K562 (cell line): ENCODE data around the gene GDAP2. TPM values are rescaled to one million over a fixed set of nuclear protein-coding genes. Genes with fewer than 3 reads are reported as not detected.

Source experiments
- ATAC-seq: fragments of 200-7000 bp; cut with Tn5 transposase; 3 replicates; pipeline ENCODE4 v1.9.1; 2020; ENCODE audit warnings: moderate library complexity
- BruUV-seq: library from RNA; stranded (reverse); fragments of 400-500 nt; replicated peaks from 2 replicates; lab custom pipeline; 2021; lab: Mats Ljungman, UMichigan
- CTCF ChIA-PET: fragments of 300-600 bp; formaldehyde crosslinking; extraction: SDS; loops from one replicate; lab custom pipeline; 2021; ENCODE audit warnings: low intra/inter-chr PET ratio; lab: Yijun Ruan, JAX
- POLR2A ChIA-PET: fragments of 300-600, 350-650 bp; sonication (Branson Sonifier 250); formaldehyde crosslinking; extraction: SDS; loops from one replicate; lab custom pipeline; 2021; ENCODE audit warnings: antibody characterized with exemption, inconsistent platforms; lab: Yijun Ruan, JAX
- DNase-seq, 4 experiments: peaks; one replicate each; pipeline versions ENCODE4 v3.0.0 to v3.0.0-alpha.2; 2011 to 2018; ENCODE audit warnings: low spot score in 3 of 4, mixed read lengths in 3 of 4; ENCODE audit errors: extremely low read depth in 1 of 4
- FAIRE-seq: peaks from 2 replicates; lab custom pipeline; 2011; peaks lifted over from hg19 to GRCh38; lab: Jason Lieb, UNC
- H2AFZ ChIP-seq: 2 replicates; pipeline ENCODE4 v1.6.0; 2011; ENCODE audit warnings: low read depth, low read length, control low read depth, inconsistent platforms
- H3K27ac ChIP-seq: fragments of 200-600 bp; 3 replicates; pipeline ENCODE4 v1.8.0; 2011; ENCODE audit warnings: low read depth, mild to moderate bottlenecking, control low read depth, inconsistent platforms, low read length, moderate library complexity, mixed read lengths; ENCODE audit errors: extremely low read depth
- H3K27me3 ChIP-seq, 2 experiments: fragments of 300-600 bp in 1 of 2; 2 replicates in 1 of 2; 3 replicates in 1 of 2; pipeline versions ENCODE4 v1.6.0 to v1.8.0; 2011; ENCODE audit warnings: inconsistent platforms in 2 of 2, low read length in 2 of 2, mild to moderate bottlenecking in 1 of 2, mixed read lengths in 1 of 2, moderate library complexity in 1 of 2; ENCODE audit not compliant: control insufficient read depth in 2 of 2, insufficient read depth in 2 of 2
- H3K36me3 ChIP-seq: fragments of 300-600 bp; 3 replicates; pipeline ENCODE4 v1.8.0; 2011; ENCODE audit warnings: mild to moderate bottlenecking, low read length, inconsistent platforms; ENCODE audit not compliant: control insufficient read depth, insufficient read depth
- H3K4me1 ChIP-seq, 2 experiments: fragments of 200-600 bp in 1 of 2; replicated peaks in 1 of 2; 2 replicates in 1 of 2; 3 replicates in 1 of 2; pipeline versions ENCODE4 v1.5.1 to v1.8.0; 2011; ENCODE audit warnings: inconsistent platforms in 2 of 2, low read length in 2 of 2, mild to moderate bottlenecking in 1 of 2, mixed read lengths in 1 of 2, moderate library complexity in 1 of 2; ENCODE audit not compliant: control insufficient read depth in 2 of 2, insufficient read depth in 2 of 2
- H3K4me2 ChIP-seq: 2 replicates; pipeline ENCODE4 v1.6.1; 2011; ENCODE audit warnings: low read length, control low read depth, inconsistent platforms, mixed read lengths; ENCODE audit not compliant: insufficient read depth
- H3K4me3 ChIP-seq: fragments of 200-600 bp; sonication (generic), shearing (Covaris generic); 2 replicates; pipeline ENCODE4 v1.5.1; 2016; ENCODE audit warnings: control low read depth, inconsistent platforms
- H3K79me2 ChIP-seq: fragments of 200-600 bp; 3 replicates; pipeline ENCODE4 v1.8.0; 2011; ENCODE audit warnings: low read length, inconsistent platforms; ENCODE audit not compliant: control insufficient read depth, insufficient read depth
- H3K9ac ChIP-seq, 2 experiments: 2 replicates each; pipeline versions ENCODE4 v1.6.0 to v1.6.1; 2011; ENCODE audit warnings: low read depth in 2 of 2, low read length in 2 of 2, control low read depth in 1 of 2, inconsistent platforms in 1 of 2, mild to moderate bottlenecking in 1 of 2, mixed read lengths in 1 of 2; ENCODE audit not compliant: insufficient read depth in 1 of 2
- H3K9me1 ChIP-seq: one replicate; pipeline ENCODE4 v1.6.0; 2011; ENCODE audit warnings: inconsistent platforms, mild to moderate bottlenecking, low read length, moderate library complexity; ENCODE audit not compliant: control insufficient read depth, insufficient read depth
- H3K9me3 ChIP-seq: replicated peaks from 2 replicates; pipeline ENCODE4 v1.5.1; 2011; ENCODE audit warnings: low read depth, low read length, inconsistent platforms; ENCODE audit not compliant: control insufficient read depth, insufficient read depth
- H4K20me1 ChIP-seq: replicated peaks from 2 replicates; pipeline ENCODE4 v1.6.1; 2011; ENCODE audit warnings: low read length, inconsistent platforms, mixed read lengths; ENCODE audit not compliant: control insufficient read depth, insufficient read depth
- CBX5 ChIP-seq: IDR thresholded peaks from 2 replicates; pipeline ENCODE4 v1.6.1; 2014; ENCODE audit warnings: low read depth, borderline replicate concordance
- CEBPB ChIP-seq: fragments of 450-650 bp; IDR thresholded peaks from 2 replicates; pipeline ENCODE4 v1.6.1; 2016; ENCODE audit warnings: missing genetic modification characterization, missing compliant biosample characterization
- CTBP1 ChIP-seq: fragments of 450-650 bp; IDR thresholded peaks from 2 replicates; pipeline ENCODE4 v1.6.1; 2016; ENCODE audit warnings: borderline replicate concordance
- HDGF ChIP-seq: fragments of 450-650 bp; IDR thresholded peaks from 2 replicates; pipeline ENCODE4 v1.6.1; 2016
- NFIC ChIP-seq: fragments of 450-650 bp; IDR thresholded peaks from 2 replicates; pipeline ENCODE4 v1.6.1; 2017; ENCODE audit warnings: mild to moderate bottlenecking, inconsistent platforms
- NR1H2 ChIP-seq: sonication (generic); formaldehyde crosslinking; IDR thresholded peaks from 2 replicates; pipeline ENCODE4 v1.4.0; 2020; ENCODE audit warnings: mild to moderate bottlenecking, missing genetic modification reagents
- SMAD3 ChIP-seq: fragments of 450-650 bp; formaldehyde crosslinking; conservative IDR thresholded peaks from 2 replicates; pipeline ENCODE4 v1.4.0; 2020; ENCODE audit warnings: mild to moderate bottlenecking
- ZNF146 ChIP-seq: IDR thresholded peaks from one replicate; pipeline ENCODE4 v1.6.1; 2018; ENCODE audit warnings: missing compliant biosample characterization; ENCODE audit not compliant: unreplicated experiment
- ZNF311 ChIP-seq: fragments of 250-450 bp; sonication (Bioruptor Pico); IDR thresholded peaks from 2 replicates; pipeline ENCODE4 v1.4.0; 2020; ENCODE audit warnings: mild to moderate bottlenecking, moderate library complexity
- ZNF57 ChIP-seq: fragments of 450-650 bp; formaldehyde crosslinking; IDR thresholded peaks from 2 replicates; pipeline ENCODE4 v1.4.0; 2020; ENCODE audit warnings: mild to moderate bottlenecking, moderate library complexity
- ZNF717 ChIP-seq: fragments of 250-450 bp; sonication (Bioruptor Pico); IDR thresholded peaks from 2 replicates; pipeline ENCODE4 v1.5.0; 2021
- ZNF764 ChIP-seq: fragments of 250-450 bp; sonication (Bioruptor Pico); IDR thresholded peaks from 2 replicates; pipeline ENCODE4 v1.4.0; 2020; ENCODE audit warnings: low read depth, mild to moderate bottlenecking, moderate library complexity
- ZSCAN32 ChIP-seq: fragments of 450-650 bp; formaldehyde crosslinking; IDR thresholded peaks from 2 replicates; pipeline ENCODE4 v1.4.0; 2020; ENCODE audit warnings: mild to moderate bottlenecking, moderate library complexity
- WGBS: fragments of 100-300 bp; shearing (Covaris generic); methylation state at CpG from one replicate; pipeline ENCODE4 v1.1.6; 2016; ENCODE audit warnings: low coverage, mixed read lengths; ENCODE audit not compliant: insufficient coverage; ENCODE audit errors: missing lambda C conversion rate; 5-methylcytosine and 5-hydroxymethylcytosine counted together
- in situ Hi-C: fragments of 300-500 bp; cut with MboI; formaldehyde crosslinking; loops from 4 replicates; pipeline ENCODE4 v1.15.0; 2018; ENCODE audit warnings: inconsistent platforms, mixed read lengths
- intact Hi-C: fragments of 100-400 bp; cut with micrococcal nuclease; formaldehyde crosslinking; loops from 2 replicates; pipeline ENCODE4 v1.14.2; 2022
- polyA plus RNA-seq, 8 experiments: library from polyadenylated mRNA; depleted of rRNA in 4 of 8; stranded (reverse) in 5 of 8; unstranded in 3 of 8; fragments of >200 nt; fragmentation: Nextera tagmentation in 2 of 8; fragmentation: Illumina TruSeq in 1 of 8; extraction: Ambion mirVana in 2 of 8; extraction: Trizol in 1 of 8; gene quantifications; 2 replicates each; pipeline versions ENCODE4 v1.2.1 to v1.2.3, GENCODE V29; 2011 to 2014; ENCODE audit warnings: inconsistent platforms in 1 of 8, missing spikeins in 1 of 8
- total RNA-seq, 7 experiments: library from RNA; depleted of rRNA in 6 of 7; stranded (reverse); fragments of >200 nt in 6 of 7; fragmentation: Illumina TruSeq in 2 of 7; extraction: Trizol in 2 of 7; gene quantifications; 2 replicates each; pipeline versions ENCODE4 v1.2.1 to v1.2.3, GENCODE V29; 2011 to 2021; ENCODE audit warnings: low replicate concordance in 1 of 7
- TF ChIP-seq, protein P1 (sequence below), 2 experiments: fragments of 450-650 bp; formaldehyde crosslinking in 1 of 2; IDR thresholded peaks; 2 replicates each; pipeline versions ENCODE4 v1.4.0 to v1.6.1; 2014 to 2020; ENCODE audit warnings: mild to moderate bottlenecking in 2 of 2, borderline replicate concordance in 1 of 2, low read depth in 1 of 2
- TF ChIP-seq, protein P2 (sequence below): sonication (generic); formaldehyde crosslinking; IDR thresholded peaks from 2 replicates; pipeline ENCODE4 v1.8.1; 2023; ENCODE audit warnings: mild to moderate bottlenecking, missing genetic modification reagents, moderate library complexity

GDAP2 gene
- total and polyA plus RNA-seq, 9 of the 15 experiments (the other 6 are each of a cell fraction or from before 2014, with no cell fraction given): 4.1 to 23.1 (median 13.2) TPM

GRCh38 chr1:117899801-117900200, 29.6 kb downstream of the GDAP2 start:
- H3K4me2 ChIP-seq: no peak overlapping the region
- H3K9ac ChIP-seq: no peak overlapping the region
- no peak overlapping the region for H3K27ac ChIP-seq
- H3K36me3 ChIP-seq: peaks cover 38% of the 10 kb centered on the region
- FAIRE-seq (no peak), ATAC-seq (no peak), DNase-seq (no peak)
- intact Hi-C loops: loop anchor here (5.0 to 10.0 kb wide), 3 partner anchors 142 to 835 kb away; partner anchors contain the start of gene TTF2
- CTCF ChIA-PET: no interaction called here
- H2AFZ ChIP-seq: no peak overlapping the region
- BruUV-seq: no TSS peak
- H3K27me3 ChIP-seq: no peaks in the 10 kb centered on the region
- H4K20me1 ChIP-seq: no peaks in the 10 kb centered on the region
- no peaks in the 10 kb centered on the region for H3K4me1 ChIP-seq
- in situ Hi-C loops: loop anchor here (10.0 kb wide), 1 partner anchor 375 kb away; no protein-coding TSS in a partner anchor
- WGBS: 69% methylated on average over 1 of the region's 1 CpG
- H3K9me1 ChIP-seq: no peaks in the 10 kb centered on the region
- POLR2A ChIA-PET: interaction anchor here (4.6 kb wide), 1 partner anchor 7 kb away, joined by 22 read pairs; no protein-coding TSS in a partner anchor
- no peaks in the 10 kb centered on the region for H3K9me3 ChIP-seq
- no peaks in the 10 kb centered on the region for H3K79me2 ChIP-seq
- H3K4me3 ChIP-seq: no peak overlapping the region
- TF ChIP-seq ZNF764 (CRISPR knock-in tag): no peak
- no peak for TF ChIP-seq CBX5
- TF ChIP-seq ZSCAN32 (CRISPR knock-in tag): peak; percentile 87
- no peak for TF ChIP-seq HDGF
- TF ChIP-seq SMAD3 (CRISPR knock-in tag): no peak
- TF ChIP-seq, protein P1, sequence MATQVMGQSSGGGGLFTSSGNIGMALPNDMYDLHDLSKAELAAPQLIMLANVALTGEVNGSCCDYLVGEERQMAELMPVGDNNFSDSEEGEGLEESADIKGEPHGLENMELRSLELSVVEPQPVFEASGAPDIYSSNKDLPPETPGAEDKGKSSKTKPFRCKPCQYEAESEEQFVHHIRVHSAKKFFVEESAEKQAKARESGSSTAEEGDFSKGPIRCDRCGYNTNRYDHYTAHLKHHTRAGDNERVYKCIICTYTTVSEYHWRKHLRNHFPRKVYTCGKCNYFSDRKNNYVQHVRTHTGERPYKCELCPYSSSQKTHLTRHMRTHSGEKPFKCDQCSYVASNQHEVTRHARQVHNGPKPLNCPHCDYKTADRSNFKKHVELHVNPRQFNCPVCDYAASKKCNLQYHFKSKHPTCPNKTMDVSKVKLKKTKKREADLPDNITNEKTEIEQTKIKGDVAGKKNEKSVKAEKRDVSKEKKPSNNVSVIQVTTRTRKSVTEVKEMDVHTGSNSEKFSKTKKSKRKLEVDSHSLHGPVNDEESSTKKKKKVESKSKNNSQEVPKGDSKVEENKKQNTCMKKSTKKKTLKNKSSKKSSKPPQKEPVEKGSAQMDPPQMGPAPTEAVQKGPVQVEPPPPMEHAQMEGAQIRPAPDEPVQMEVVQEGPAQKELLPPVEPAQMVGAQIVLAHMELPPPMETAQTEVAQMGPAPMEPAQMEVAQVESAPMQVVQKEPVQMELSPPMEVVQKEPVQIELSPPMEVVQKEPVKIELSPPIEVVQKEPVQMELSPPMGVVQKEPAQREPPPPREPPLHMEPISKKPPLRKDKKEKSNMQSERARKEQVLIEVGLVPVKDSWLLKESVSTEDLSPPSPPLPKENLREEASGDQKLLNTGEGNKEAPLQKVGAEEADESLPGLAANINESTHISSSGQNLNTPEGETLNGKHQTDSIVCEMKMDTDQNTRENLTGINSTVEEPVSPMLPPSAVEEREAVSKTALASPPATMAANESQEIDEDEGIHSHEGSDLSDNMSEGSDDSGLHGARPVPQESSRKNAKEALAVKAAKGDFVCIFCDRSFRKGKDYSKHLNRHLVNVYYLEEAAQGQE (IDR thresholded peaks at IDR 0.05; ENCODE audit: borderline replicate concordance): no peak
- TF ChIP-seq, protein P1 (CRISPR knock-in tag; IDR thresholded peaks at IDR 0.05; ENCODE audit: low read depth): no peak
- TF ChIP-seq ZNF146 (CRISPR knock-in tag): no peak
- TF ChIP-seq ZNF717: no peak
- TF ChIP-seq, protein P2, sequence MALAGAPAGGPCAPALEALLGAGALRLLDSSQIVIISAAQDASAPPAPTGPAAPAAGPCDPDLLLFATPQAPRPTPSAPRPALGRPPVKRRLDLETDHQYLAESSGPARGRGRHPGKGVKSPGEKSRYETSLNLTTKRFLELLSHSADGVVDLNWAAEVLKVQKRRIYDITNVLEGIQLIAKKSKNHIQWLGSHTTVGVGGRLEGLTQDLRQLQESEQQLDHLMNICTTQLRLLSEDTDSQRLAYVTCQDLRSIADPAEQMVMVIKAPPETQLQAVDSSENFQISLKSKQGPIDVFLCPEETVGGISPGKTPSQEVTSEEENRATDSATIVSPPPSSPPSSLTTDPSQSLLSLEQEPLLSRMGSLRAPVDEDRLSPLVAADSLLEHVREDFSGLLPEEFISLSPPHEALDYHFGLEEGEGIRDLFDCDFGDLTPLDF (CRISPR knock-in tag): no peak
- no peak for TF ChIP-seq ZNF57 (CRISPR knock-in tag)
- TF ChIP-seq CTBP1: no peak
- no peak for TF ChIP-seq NR1H2
- TF ChIP-seq NFIC: no peak
- TF ChIP-seq ZNF311 (CRISPR knock-in tag): no peak
- peak; percentile 87 for TF ChIP-seq CEBPB (tag)
